Stimulated activated CD8-positive, alpha-beta memory T cell treated with anti-CD3 and anti-CD28 coated beads, Interleukin-4, amount 100 ng/mL, for 24 hours (primary cell): Measurements from ENCODE around the gene OS9.
"Not testable (repeated sequence)": the region's sequence is repeated elsewhere in the genome, so short reads cannot be mapped to it uniquely, and the experiment has no call there.

Experiments
- DNase-seq: peaks from one replicate; pipeline ENCODE4 v3.0.0-alpha.2; 2020; ENCODE audit warnings: low read depth

Gene OS9

GRCh38 chr12:57694459-57695019, 607 bp downstream of the OS9 start:
- no peak for DNase-seq

- DNase-seq: no peak
These were observed 2.0 kb downstream of the OS9 start for GRCh38 chr12:57695770-57696432.

- no peak for DNase-seq
These were observed 3.1 kb downstream of the OS9 start for GRCh38 chr12:57697076-57697475.

GRCh38 chr12:57698414-57698813, 4.5 kb downstream of the OS9 start:
- no peak for DNase-seq

- no peak for DNase-seq
These were observed 6.4 kb downstream of the OS9 start for GRCh38 chr12:57700317-57700716.

GRCh38 chr12:57707250-57707649, 13.3 kb downstream of the OS9 start:
- DNase-seq: no peak

GRCh38 chr12:57708296-57708695, 14.4 kb downstream of the OS9 start:
- no peak for DNase-seq

GRCh38 chr12:57712701-57713100, 18.8 kb downstream of the OS9 start:
- DNase-seq: no peak

GRCh38 chr12:57713209-57713608, 19.3 kb downstream of the OS9 start:
- no peak for DNase-seq

- not testable (repeated sequence) for DNase-seq
These were observed 21.3 kb downstream of the OS9 start for GRCh38 chr12:57715036-57715748.

- no peak for DNase-seq
These were observed 21.9 kb downstream of the OS9 start for GRCh38 chr12:57715786-57716185.

GRCh38 chr12:57716305-57716704, 22.4 kb downstream of the OS9 start:
- no peak for DNase-seq

GRCh38 chr12:57717131-57717530, 23.2 kb downstream of the OS9 start:
- DNase-seq: no peak

GRCh38 chr12:57717846-57718640, 24.1 kb downstream of the OS9 start:
- no peak for DNase-seq

- no peak for DNase-seq
These were observed 25.0 kb downstream of the OS9 start for GRCh38 chr12:57718641-57719528.

GRCh38 chr12:57719777-57720605, 26.1 kb downstream of the OS9 start:
- DNase-seq: no peak

GRCh38 chr12:57720606-57721595, 27.0 kb downstream of the OS9 start:
- no peak for DNase-seq

GRCh38 chr12:57721846-57722608, 28.1 kb downstream of the OS9 start:
- not testable (repeated sequence) for DNase-seq
